Muscle of leg (tissue), 11 donors: ENCODE results near the gene UIMC1. TPM values are rescaled to one million over a fixed set of nuclear protein-coding genes. Genes with fewer than 3 reads are reported as not detected.
"Not testable (repeated sequence)": the region's sequence is repeated elsewhere in the genome, so short reads cannot be mapped to it uniquely, and the experiment has no call there.

Experiments used
- DNase-seq: peaks from one replicate; pipeline ENCODE4 v3.0.0; 2013
- H3K27ac ChIP-seq: one replicate; pipeline ENCODE4 v1.5.1; 2013; ENCODE audit warnings: mild to moderate bottlenecking, low read length, control low read depth
- H3K27me3 ChIP-seq: one replicate; pipeline ENCODE4 v1.6.1; 2013; ENCODE audit warnings: low read length; ENCODE audit not compliant: control insufficient read depth, insufficient read depth
- H3K36me3 ChIP-seq: one replicate; pipeline ENCODE4 v1.6.1; 2013; ENCODE audit warnings: low read length; ENCODE audit not compliant: control insufficient read depth, insufficient read depth
- H3K4me1 ChIP-seq: one replicate; pipeline ENCODE4 v1.6.1; 2013; ENCODE audit warnings: low read length; ENCODE audit not compliant: control insufficient read depth, insufficient read depth
- H3K4me3 ChIP-seq: one replicate; pipeline ENCODE4 v1.5.1; 2013; ENCODE audit warnings: low read length, control low read depth
- H3K9me3 ChIP-seq: replicated peaks from 2 replicates; pipeline ENCODE4 v1.6.1; 2013; ENCODE audit warnings: low read depth, low read length; ENCODE audit not compliant: control insufficient read depth
- WGBS: methylation state at CpG from one replicate; pipeline ENCODE4 v1.1.5; 2013; ENCODE audit warnings: missing lambda C conversion rate; ENCODE audit not compliant: insufficient coverage; 5-methylcytosine and 5-hydroxymethylcytosine counted together
- polyA plus RNA-seq, 8 donors: library from polyadenylated mRNA; unstranded; fragments of 120-200 nt; gene quantifications; one replicate each; pipeline versions ENCODE4 v1.2.1 to v1.2.3, GENCODE V29; 2013; ENCODE audit warnings: inconsistent platforms in 1 of 8, low replicate concordance in 1 of 8; ENCODE audit not compliant: insufficient read length in 8 of 8, insufficient read depth in 1 of 8
- total RNA-seq: library from RNA; stranded (reverse); fragments of 120-200 nt; gene quantifications from one replicate; pipeline ENCODE4 v1.2.4, GENCODE V29; 2013

UIMC1 gene
- total and polyA plus RNA-seq, 9 donors: 23.1 to 31.1 (median 28.3) TPM

GRCh38 chr5:177015156-177015555, 8.6 kb upstream of the UIMC1 start:
- 69% methylated on average over 2 of the region's 4 CpGs for WGBS

GRCh38 chr5:177010153-177010552, 3.6 kb upstream of the UIMC1 start:
- WGBS: no CpG with 5 or more reads among the region's 4 CpGs
- no peak overlapping the region for H3K4me3 ChIP-seq
- H3K27ac ChIP-seq: no peak overlapping the region
- DNase-seq: no peak
- H3K36me3 ChIP-seq: no peaks in the 10 kb centered on the region
- peaks cover 7% of the 10 kb centered on the region for H3K4me1 ChIP-seq
- H3K9me3 ChIP-seq: no peaks in the 10 kb centered on the region
- no peaks in the 10 kb centered on the region for H3K27me3 ChIP-seq

More at GRCh38 chr5:177015156-177015555, 8.6 kb upstream of the UIMC1 start:
- DNase-seq: no peak
- Histone ChIP-seq H3K4me3 (no peak overlapping the region), H3K27me3 (no peaks in the 10 kb centered on the region), H3K36me3 (no peaks in the 10 kb centered on the region), H3K4me1 (peaks cover 3% of the 10 kb centered on the region), H3K27ac (no peak overlapping the region), H3K9me3 (no peaks in the 10 kb centered on the region)

DNA sequence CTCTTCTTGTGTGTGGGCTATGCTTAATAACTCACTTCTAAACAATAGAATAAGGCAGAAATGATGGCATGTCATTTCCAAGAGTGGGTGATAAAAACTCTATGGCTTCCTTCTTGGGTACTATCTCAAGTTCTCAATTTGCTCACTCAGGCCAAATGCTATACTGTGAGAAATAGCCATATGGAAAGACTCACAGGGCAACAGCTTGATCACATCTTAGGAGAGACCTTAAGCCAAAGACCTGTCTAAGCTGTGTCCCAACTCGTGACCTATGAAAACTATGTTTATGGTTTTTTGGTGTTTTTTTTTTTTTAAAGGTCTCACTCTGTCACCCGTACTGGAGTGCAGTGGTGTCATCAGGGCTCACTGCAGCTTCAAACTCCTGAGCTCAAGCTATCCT, 2.1 kb upstream of the UIMC1 start:
- 80% methylated on average over 1 of the region's 2 CpGs for WGBS
- peaks cover 10% of the 10 kb centered on the region for H3K4me1 ChIP-seq
- DNase-seq: no peak
- no peaks in the 10 kb centered on the region for H3K27me3 ChIP-seq
- H3K4me3 ChIP-seq: no peak overlapping the region
- no peaks in the 10 kb centered on the region for H3K36me3 ChIP-seq
- no peak overlapping the region for H3K27ac ChIP-seq
- no peaks in the 10 kb centered on the region for H3K9me3 ChIP-seq

DNA sequence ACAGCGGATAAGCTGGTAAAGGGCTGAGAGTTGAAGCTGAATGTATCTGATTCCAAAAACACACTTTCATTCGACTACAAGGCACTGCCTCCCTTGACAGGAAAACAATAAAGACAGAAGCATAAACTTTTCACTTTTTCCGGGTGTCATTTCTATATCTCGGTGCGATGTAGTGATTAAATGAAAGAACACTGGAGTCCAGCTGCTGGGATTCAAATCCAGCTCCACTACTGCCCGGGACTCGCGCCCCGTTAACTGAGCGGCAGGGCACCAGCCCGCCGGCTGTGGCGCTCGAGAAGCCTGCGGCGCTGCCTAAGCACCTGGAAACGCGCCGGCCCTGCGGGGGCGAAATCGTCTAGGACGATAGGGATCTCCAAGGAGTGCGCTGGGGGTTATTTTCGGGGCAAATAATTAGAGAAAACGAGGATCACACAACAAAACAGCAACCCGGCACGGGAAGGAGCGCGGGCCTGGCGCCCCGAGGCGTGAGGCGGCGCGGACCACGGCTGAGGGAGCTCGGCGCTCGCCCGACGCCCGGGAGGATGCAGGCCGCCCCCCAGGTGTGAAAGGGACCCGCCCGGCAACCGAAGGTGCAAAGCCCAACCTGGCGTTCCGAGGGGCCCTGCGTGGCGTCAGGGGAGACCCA, 837 bp downstream of the UIMC1 start:
- H3K27ac ChIP-seq: peak overlapping the region; percentile 97
- DNase-seq: peak; percentile 86
- WGBS: under 1% methylated on average over 44 of the region's 51 CpGs
- H3K9me3 ChIP-seq: no peaks in the 10 kb centered on the region
- peaks cover 8% of the 10 kb centered on the region for H3K4me1 ChIP-seq
- no peaks in the 10 kb centered on the region for H3K36me3 ChIP-seq
- peak overlapping the region; percentile 90 for H3K4me3 ChIP-seq
- no peaks in the 10 kb centered on the region for H3K27me3 ChIP-seq

GRCh38 chr5:177004961-177005360, 1.6 kb downstream of the UIMC1 start:
- DNase-seq: no peak
- Histone ChIP-seq H3K36me3 (no peaks in the 10 kb centered on the region), H3K4me3 (no peak overlapping the region), H3K27ac (no peak overlapping the region), H3K27me3 (no peaks in the 10 kb centered on the region), H3K9me3 (no peaks in the 10 kb centered on the region), H3K4me1 (peaks cover 8% of the 10 kb centered on the region)
- 97% methylated on average over 5 of the region's 10 CpGs for WGBS

GRCh38 chr5:177003649-177004048, 2.9 kb downstream of the UIMC1 start:
- H3K36me3 ChIP-seq: no peaks in the 10 kb centered on the region
- DNase-seq: no peak
- 88% methylated on average over 1 of the region's 5 CpGs for WGBS
- H3K9me3 ChIP-seq: no peaks in the 10 kb centered on the region
- no peak overlapping the region for H3K4me3 ChIP-seq
- peaks cover 8% of the 10 kb centered on the region for H3K4me1 ChIP-seq
- no peak overlapping the region for H3K27ac ChIP-seq
- no peaks in the 10 kb centered on the region for H3K27me3 ChIP-seq

GRCh38 chr5:176999526-176999925, 7.1 kb downstream of the UIMC1 start:
- H3K4me3 ChIP-seq, DNase-seq, H3K36me3 ChIP-seq, H3K27me3 ChIP-seq, H3K9me3 ChIP-seq, H3K4me1 ChIP-seq, H3K27ac ChIP-seq: not testable (repeated sequence)

DNA sequence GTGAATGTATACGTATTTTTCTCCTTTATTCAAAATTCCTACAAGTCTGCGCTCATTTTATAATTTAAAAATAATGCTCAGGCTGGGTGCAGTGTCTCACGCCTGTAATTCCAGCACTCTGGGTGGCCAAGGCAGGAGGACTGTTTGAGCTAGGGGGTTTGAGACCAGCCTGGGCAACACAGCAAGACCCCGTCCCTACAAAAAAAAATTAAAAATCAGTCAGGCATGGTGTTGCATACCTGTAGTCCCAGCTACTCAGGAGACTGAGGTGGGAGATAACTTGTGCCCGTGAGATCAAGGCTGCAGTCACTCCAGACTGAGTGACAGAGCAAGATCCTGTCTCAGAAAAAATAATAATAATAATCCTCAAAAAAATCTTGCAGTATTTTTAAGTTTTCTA, 7.8 kb downstream of the UIMC1 start:
- Histone ChIP-seq H3K27ac (no peak overlapping the region), H3K36me3 (no peaks in the 10 kb centered on the region), H3K9me3 (peaks cover 8% of the 10 kb centered on the region), H3K4me1 (no peaks in the 10 kb centered on the region), H3K27me3 (no peaks in the 10 kb centered on the region), H3K4me3 (no peak overlapping the region)
- DNase-seq: no peak
- no CpG with 5 or more reads among the region's 5 CpGs for WGBS

- H3K36me3 ChIP-seq: no peaks in the 10 kb centered on the region
- no peak overlapping the region for H3K27ac ChIP-seq
- H3K9me3 ChIP-seq: peaks cover 8% of the 10 kb centered on the region
- no peak for DNase-seq
- no peaks in the 10 kb centered on the region for H3K27me3 ChIP-seq
- H3K4me1 ChIP-seq: no peaks in the 10 kb centered on the region
- 95% methylated on average over 4 of the region's 5 CpGs for WGBS
- no peak overlapping the region for H3K4me3 ChIP-seq
These were observed 9.8 kb downstream of the UIMC1 start for GRCh38 chr5:176996780-176997179.

DNA sequence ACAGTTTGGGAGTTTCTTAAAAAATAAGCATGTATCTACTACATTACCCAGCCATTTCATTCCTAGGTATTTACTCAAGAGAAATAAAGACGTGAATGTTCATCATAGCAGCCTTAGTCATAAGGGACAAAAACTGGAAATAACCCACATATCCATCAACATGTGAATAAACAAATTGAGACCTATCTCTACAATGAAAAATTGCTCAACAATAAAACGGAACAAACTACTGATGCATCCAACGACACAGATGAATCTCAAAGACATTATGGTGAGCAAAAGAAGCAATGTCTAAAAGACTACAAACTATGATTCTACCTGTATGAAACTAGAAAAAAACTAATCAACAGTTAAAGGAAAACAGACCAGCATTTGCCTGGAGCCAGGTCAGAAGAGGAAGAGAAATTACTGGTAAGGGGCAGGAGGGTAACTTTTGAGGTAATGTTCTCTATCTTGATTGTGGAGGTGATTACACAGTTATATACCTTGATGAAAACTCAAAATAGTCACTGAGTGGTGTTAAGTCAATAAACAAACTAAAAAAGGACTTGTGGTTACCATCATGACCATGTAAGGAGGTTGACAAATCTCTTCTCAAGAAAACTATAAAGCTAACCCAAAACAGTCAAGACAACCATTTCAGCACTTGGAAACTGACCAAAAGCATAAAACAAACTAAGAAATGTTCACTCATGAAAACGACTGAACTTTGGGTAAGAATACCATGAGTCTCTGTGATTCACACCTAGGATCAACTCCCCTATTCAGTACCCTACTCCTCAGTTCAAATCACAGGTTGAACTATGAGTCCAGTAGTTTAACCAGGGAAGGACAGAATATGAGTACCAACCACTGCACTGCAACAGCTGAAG, 10.4 kb downstream of the UIMC1 start:
- no peak for DNase-seq
- peaks cover 8% of the 10 kb centered on the region for H3K9me3 ChIP-seq
- H3K27ac ChIP-seq: no peak overlapping the region
- no CpG with 5 or more reads among the region's 4 CpGs for WGBS
- H3K27me3 ChIP-seq: no peaks in the 10 kb centered on the region
- H3K36me3 ChIP-seq: no peaks in the 10 kb centered on the region
- no peaks in the 10 kb centered on the region for H3K4me1 ChIP-seq
- H3K4me3 ChIP-seq: no peak overlapping the region
